ENCODE results near the gene RGS4. TPM values are rescaled to one million over a fixed set of nuclear protein-coding genes. Genes with fewer than 3 reads are reported as not detected.

Gene RGS4
- total RNA-seq, 1 experiment from 2014 or later: 3.2 TPM

DNA sequence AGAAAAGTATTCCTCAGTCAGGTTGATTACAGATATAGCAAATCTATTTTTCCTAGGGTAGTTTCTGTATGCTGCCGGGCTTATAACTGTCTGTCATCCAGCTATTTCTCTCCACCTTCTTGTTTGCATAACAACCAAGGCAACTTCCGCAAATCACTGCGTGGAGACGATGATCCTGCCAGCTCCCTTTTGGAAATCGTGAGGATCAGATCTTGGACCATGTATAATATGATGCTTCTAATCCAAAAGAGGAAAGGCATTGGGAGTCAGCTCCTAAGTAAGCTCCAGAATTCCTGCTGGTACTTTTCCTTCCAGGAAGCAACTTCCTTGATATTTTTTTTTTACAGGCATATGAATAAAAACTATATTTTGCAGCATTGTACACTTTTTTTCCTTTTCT lies 445 bp upstream of the RGS4 start:
- no peaks in the 10 kb centered on the region for H3K9me3 Mint-ChIP-seq
- DNase-seq (ENCODE audit: low spot score) (no peak), ATAC-seq (no peak)
- ChIA-PET CTCF (interaction anchor here (0.8 to 4.2 kb wide), 32 partner anchors 9 to 254 kb away, joined by 3 to 48 read pairs (median 6); partner anchors contain the start of genes CCDC190, NUF2 and RGS5), POLR2A (interaction anchor here (0.6 to 1.3 kb wide), 3 partner anchors 12 to 253 kb away, joined by 3 to 5 read pairs (median 3); partner anchors contain the start of gene NUF2)
- peak overlapping the region; percentile 58 for H3K4me3 Mint-ChIP-seq
- H3K4me1 Mint-ChIP-seq: peaks cover 27% of the 10 kb centered on the region
- no peak overlapping the region for H3K27ac Mint-ChIP-seq
- no peaks in the 10 kb centered on the region for H3K27me3 Mint-ChIP-seq (ENCODE audit: low read depth)
- TF ChIP-seq RORB (CRISPR knock-in tag; IDR thresholded peaks at IDR 0.05) (no peak), NFE2L1 (CRISPR knock-in tag; IDR thresholded peaks at IDR 0.05) (no peak), ZNF263 (CRISPR knock-in tag; IDR thresholded peaks at IDR 0.05; ENCODE audit: low read depth) (no peak), ZNF317 (CRISPR knock-in tag; IDR thresholded peaks at IDR 0.05; ENCODE audit: borderline replicate concordance, low read depth) (no peak), ZNF396 (CRISPR knock-in tag; IDR thresholded peaks at IDR 0.05; ENCODE audit: borderline replicate concordance) (no peak), GABPB1 (CRISPR knock-in tag; IDR thresholded peaks at IDR 0.05) (no peak), TP53 (CRISPR knock-in tag; IDR thresholded peaks at IDR 0.05) (no peak), NR3C1 (CRISPR knock-in tag; conservative IDR thresholded peaks at IDR 0.05; ENCODE audit: low read depth) (no peak), TEAD1 (CRISPR knock-in tag; IDR thresholded peaks at IDR 0.05) (no peak), CREM (CRISPR knock-in tag; IDR thresholded peaks at IDR 0.05) (no peak)
- TF ChIP-seq, protein P1, sequence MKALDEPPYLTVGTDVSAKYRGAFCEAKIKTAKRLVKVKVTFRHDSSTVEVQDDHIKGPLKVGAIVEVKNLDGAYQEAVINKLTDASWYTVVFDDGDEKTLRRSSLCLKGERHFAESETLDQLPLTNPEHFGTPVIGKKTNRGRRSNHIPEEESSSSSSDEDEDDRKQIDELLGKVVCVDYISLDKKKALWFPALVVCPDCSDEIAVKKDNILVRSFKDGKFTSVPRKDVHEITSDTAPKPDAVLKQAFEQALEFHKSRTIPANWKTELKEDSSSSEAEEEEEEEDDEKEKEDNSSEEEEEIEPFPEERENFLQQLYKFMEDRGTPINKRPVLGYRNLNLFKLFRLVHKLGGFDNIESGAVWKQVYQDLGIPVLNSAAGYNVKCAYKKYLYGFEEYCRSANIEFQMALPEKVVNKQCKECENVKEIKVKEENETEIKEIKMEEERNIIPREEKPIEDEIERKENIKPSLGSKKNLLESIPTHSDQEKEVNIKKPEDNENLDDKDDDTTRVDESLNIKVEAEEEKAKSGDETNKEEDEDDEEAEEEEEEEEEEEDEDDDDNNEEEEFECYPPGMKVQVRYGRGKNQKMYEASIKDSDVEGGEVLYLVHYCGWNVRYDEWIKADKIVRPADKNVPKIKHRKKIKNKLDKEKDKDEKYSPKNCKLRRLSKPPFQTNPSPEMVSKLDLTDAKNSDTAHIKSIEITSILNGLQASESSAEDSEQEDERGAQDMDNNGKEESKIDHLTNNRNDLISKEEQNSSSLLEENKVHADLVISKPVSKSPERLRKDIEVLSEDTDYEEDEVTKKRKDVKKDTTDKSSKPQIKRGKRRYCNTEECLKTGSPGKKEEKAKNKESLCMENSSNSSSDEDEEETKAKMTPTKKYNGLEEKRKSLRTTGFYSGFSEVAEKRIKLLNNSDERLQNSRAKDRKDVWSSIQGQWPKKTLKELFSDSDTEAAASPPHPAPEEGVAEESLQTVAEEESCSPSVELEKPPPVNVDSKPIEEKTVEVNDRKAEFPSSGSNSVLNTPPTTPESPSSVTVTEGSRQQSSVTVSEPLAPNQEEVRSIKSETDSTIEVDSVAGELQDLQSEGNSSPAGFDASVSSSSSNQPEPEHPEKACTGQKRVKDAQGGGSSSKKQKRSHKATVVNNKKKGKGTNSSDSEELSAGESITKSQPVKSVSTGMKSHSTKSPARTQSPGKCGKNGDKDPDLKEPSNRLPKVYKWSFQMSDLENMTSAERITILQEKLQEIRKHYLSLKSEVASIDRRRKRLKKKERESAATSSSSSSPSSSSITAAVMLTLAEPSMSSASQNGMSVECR (CRISPR knock-in tag; IDR thresholded peaks at IDR 0.05; ENCODE audit: borderline replicate concordance): no peak
- TF ChIP-seq, protein P2, sequence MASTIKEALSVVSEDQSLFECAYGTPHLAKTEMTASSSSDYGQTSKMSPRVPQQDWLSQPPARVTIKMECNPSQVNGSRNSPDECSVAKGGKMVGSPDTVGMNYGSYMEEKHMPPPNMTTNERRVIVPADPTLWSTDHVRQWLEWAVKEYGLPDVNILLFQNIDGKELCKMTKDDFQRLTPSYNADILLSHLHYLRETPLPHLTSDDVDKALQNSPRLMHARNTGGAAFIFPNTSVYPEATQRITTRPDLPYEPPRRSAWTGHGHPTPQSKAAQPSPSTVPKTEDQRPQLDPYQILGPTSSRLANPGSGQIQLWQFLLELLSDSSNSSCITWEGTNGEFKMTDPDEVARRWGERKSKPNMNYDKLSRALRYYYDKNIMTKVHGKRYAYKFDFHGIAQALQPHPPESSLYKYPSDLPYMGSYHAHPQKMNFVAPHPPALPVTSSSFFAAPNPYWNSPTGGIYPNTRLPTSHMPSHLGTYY (CRISPR knock-in tag; IDR thresholded peaks at IDR 0.05): no peak
- no peaks in the 10 kb centered on the region for H3K36me3 Mint-ChIP-seq

DNA sequence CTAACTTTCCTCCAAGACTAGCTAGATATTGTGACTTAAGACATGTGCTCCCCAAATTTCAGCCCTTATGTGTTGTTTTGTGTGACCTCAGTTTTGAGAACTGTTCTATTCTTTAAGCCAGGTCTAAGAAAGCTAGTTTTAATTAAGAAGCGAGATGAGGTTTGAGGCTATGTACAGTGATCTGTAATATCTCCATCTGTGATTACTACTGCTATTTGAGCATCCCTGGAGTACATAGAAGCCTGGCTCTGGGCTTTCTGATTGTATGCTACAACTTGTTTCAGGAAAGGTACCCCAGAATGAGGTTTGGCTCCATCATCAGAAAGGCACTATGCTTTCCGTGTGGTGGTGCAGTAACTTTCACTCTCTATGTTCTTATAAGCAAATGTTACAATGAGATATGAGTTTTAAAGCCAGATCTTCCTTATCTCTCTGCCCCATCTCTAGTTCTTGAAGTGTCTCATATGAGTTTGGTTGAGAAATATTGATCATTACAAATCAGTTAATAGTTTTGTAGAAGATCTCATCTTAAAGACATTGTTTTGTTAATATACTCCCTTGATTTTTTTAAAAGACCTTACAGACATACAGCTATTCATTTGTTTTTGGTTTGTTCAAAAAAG lies 605 bp downstream of the RGS4 start:
- Mint-ChIP-seq H3K9me3 (no peaks in the 10 kb centered on the region), H3K27me3 (ENCODE audit: low read depth) (no peaks in the 10 kb centered on the region), H3K4me3 (peak overlapping the region; percentile 58), H3K27ac (no peak overlapping the region), H3K4me1 (peaks cover 18% of the 10 kb centered on the region), H3K36me3 (no peaks in the 10 kb centered on the region)
- no peak for TF ChIP-seq JAZF1 (CRISPR knock-in tag; IDR thresholded peaks at IDR 0.05)
- no peak for TF ChIP-seq GABPB1 (CRISPR knock-in tag; IDR thresholded peaks at IDR 0.05)
- TF ChIP-seq, protein P3, sequence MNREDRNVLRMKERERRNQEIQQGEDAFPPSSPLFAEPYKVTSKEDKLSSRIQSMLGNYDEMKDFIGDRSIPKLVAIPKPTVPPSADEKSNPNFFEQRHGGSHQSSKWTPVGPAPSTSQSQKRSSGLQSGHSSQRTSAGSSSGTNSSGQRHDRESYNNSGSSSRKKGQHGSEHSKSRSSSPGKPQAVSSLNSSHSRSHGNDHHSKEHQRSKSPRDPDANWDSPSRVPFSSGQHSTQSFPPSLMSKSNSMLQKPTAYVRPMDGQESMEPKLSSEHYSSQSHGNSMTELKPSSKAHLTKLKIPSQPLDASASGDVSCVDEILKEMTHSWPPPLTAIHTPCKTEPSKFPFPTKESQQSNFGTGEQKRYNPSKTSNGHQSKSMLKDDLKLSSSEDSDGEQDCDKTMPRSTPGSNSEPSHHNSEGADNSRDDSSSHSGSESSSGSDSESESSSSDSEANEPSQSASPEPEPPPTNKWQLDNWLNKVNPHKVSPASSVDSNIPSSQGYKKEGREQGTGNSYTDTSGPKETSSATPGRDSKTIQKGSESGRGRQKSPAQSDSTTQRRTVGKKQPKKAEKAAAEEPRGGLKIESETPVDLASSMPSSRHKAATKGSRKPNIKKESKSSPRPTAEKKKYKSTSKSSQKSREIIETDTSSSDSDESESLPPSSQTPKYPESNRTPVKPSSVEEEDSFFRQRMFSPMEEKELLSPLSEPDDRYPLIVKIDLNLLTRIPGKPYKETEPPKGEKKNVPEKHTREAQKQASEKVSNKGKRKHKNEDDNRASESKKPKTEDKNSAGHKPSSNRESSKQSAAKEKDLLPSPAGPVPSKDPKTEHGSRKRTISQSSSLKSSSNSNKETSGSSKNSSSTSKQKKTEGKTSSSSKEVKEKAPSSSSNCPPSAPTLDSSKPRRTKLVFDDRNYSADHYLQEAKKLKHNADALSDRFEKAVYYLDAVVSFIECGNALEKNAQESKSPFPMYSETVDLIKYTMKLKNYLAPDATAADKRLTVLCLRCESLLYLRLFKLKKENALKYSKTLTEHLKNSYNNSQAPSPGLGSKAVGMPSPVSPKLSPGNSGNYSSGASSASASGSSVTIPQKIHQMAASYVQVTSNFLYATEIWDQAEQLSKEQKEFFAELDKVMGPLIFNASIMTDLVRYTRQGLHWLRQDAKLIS (CRISPR knock-in tag; IDR thresholded peaks at IDR 0.05; ENCODE audit: borderline replicate concordance): no peak
- no peak for TF ChIP-seq ATF1 (CRISPR knock-in tag; IDR thresholded peaks at IDR 0.05)
- no peak for TF ChIP-seq HMGA2 (CRISPR knock-in tag; IDR thresholded peaks at IDR 0.05)
- no peak for TF ChIP-seq PRRX2 (CRISPR knock-in tag; IDR thresholded peaks at IDR 0.05)
- ATAC-seq (no peak), DNase-seq (ENCODE audit: low spot score) (no peak)
- ChIA-PET CTCF (interaction anchor here (0.6 to 4.2 kb wide), 34 partner anchors 10 to 252 kb away, joined by 3 to 48 read pairs (median 6); partner anchors contain the start of genes CCDC190, NUF2 and RGS5), POLR2A (no interaction called here)
